Erythroblast (primary cell): ENCODE data around the gene INSRR.

Experiments
- GATA1 ChIP-seq: IDR thresholded peaks from 2 replicates; pipeline ENCODE4 v1.6.1; 2011; ENCODE audit warnings: low read depth, mild to moderate bottlenecking, control low read depth, low read length, moderate library complexity
- POLR2A ChIP-seq: IDR thresholded peaks from 2 replicates; pipeline ENCODE4 v1.6.1; 2011; ENCODE audit warnings: mild to moderate bottlenecking, low read length

GRCh38 chr1:156882543-156882942 lies 23.6 kb upstream of the INSRR start:
- TF ChIP-seq POLR2A (no peak), GATA1 (no peak)
